RWPE1 (cell line): ENCODE results near the gene TRIP13.
"Not testable (repeated sequence)": the region's sequence is repeated elsewhere in the genome, so short reads cannot be mapped to it uniquely, and the experiment has no call there.

ENCODE experiments used
- CTCF ChIA-PET: fragments of 350-600 bp; sonication (Branson Sonifier 250); formaldehyde crosslinking; extraction: SDS; loops from one replicate; lab custom pipeline; 2021; lab: Yijun Ruan, JAX
- POLR2A ChIA-PET: fragments of 400-600 bp; formaldehyde crosslinking; extraction: SDS; loops from one replicate; lab custom pipeline; 2020; ENCODE audit warnings: antibody characterized with exemption; ENCODE audit not compliant: low non-redundant PET; lab: Yijun Ruan, JAX
- DNase-seq: peaks from one replicate; pipeline ENCODE4 v3.0.0; 2012; ENCODE audit warnings: low spot score
- H3K27ac ChIP-seq: fragments of 450-650 bp; 2 replicates; pipeline ENCODE4 v1.5.1; 2017
- TF ChIP-seq, protein P1 (sequence below): fragments of 450-650 bp; conservative IDR thresholded peaks from 2 replicates; pipeline ENCODE4 v1.5.1; 2017; ENCODE audit warnings: low read depth, mild to moderate bottlenecking

TRIP13 gene

DNA sequence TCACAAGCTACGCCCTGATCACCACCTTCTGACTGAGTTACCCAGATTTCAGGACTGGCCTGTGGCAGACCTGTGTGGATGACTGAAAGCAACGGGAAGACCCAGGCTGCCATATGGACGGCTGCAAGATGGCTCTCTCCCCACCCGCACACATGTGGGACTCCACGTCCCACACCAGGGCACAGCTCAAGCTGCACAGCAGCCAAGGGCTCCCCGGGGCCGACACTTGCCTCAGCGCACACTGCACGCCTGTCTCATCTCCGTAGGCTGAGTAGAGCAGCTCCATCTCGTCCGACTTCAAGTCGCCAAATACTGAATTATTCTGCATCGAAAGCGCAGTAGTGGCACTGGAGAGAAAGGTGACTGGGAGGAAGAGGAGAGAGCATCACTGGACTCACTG, 14.6 kb upstream of the TRIP13 start:
- TF ChIP-seq, protein P1, sequence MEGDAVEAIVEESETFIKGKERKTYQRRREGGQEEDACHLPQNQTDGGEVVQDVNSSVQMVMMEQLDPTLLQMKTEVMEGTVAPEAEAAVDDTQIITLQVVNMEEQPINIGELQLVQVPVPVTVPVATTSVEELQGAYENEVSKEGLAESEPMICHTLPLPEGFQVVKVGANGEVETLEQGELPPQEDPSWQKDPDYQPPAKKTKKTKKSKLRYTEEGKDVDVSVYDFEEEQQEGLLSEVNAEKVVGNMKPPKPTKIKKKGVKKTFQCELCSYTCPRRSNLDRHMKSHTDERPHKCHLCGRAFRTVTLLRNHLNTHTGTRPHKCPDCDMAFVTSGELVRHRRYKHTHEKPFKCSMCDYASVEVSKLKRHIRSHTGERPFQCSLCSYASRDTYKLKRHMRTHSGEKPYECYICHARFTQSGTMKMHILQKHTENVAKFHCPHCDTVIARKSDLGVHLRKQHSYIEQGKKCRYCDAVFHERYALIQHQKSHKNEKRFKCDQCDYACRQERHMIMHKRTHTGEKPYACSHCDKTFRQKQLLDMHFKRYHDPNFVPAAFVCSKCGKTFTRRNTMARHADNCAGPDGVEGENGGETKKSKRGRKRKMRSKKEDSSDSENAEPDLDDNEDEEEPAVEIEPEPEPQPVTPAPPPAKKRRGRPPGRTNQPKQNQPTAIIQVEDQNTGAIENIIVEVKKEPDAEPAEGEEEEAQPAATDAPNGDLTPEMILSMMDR, result no peak
- DNase-seq, result no peak
- ChIA-PET CTCF (no interaction called here), POLR2A (no interaction called here)
- peak overlapping the region; percentile 6 for H3K27ac ChIP-seq

DNA sequence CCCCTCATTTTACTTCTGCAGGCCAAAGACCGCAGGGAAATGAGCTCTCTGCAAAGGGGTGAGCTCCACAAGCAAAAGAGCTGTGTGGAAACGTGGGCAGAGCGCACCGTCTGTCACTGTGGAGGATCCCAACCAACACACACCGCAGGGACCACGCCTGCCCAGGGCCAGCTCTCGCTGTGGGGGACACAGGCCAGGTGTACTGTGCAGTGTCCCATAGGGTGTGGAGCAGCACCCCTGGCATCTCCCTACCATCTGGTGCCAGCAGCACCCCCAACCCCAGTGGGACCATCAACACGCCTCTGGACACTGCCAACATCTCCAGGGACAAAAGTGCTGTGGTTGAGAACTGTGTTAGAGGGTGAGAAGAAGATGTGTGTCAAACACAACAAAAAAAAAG, 14.0 kb upstream of the TRIP13 start:
- DNase-seq, H3K27ac ChIP-seq, POLR2A ChIA-PET, CTCF ChIA-PET: not testable (repeated sequence)

DNA sequence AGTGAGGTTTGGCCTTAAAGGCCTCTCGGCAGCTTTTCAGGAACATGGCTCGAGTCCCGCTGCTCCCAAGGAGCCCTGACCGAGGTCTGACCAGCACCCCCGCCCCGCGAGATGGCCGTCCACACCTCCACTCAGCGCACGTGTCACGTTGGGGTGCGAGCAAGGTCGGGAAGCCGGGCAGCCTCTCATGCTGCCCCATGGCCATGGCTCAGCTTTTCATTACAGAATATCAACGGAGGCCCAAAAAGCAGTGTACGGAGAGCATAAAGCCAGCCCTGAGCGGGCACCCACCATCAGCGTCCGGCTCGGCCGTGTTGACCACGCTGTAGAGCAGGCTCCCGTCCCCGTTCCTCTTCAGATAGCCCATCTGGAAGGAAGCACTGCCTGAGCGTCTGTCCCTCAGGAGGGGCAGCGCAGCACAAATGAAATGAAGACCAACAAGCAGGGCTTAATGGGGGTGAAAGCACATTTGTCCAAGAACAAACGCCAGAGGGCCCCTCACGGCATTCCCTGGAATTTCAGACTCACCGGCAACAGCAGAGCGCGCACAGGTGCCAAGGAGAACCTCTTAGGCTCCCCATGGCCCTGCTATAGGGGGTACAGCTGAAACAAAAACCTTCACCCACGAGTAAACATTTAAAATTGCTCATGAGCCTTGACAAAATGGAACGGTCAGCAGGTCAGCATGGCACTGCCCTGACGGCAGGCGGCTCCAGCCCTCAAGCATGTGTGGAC, 11.7 kb upstream of the TRIP13 start:
- CTCF ChIA-PET, result no interaction called here
- TF ChIP-seq, protein P1, result no peak
- no peak for DNase-seq
- POLR2A ChIA-PET, result no interaction called here
- H3K27ac ChIP-seq, result no peak overlapping the region

DNA sequence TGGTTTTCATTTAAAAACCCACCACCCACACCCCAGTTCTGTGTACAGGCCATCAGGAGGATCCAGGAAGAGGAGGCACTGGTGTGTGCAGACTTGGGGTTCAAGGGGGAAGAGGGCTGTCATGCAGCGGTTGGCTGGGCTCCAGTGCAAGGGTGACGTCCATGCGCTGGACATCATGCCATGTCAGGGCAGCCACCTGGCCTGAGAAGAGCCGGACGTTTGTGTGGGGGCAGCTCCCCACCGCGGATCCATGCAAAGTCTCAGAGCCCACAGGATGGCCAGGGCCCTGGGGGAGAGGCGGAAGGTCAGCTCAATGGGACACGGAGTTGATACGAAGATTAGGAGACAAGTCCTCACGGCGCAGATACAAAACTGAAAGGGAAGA, 11.1 kb upstream of the TRIP13 start:
- CTCF ChIA-PET, result no interaction called here
- no peak overlapping the region for H3K27ac ChIP-seq
- POLR2A ChIA-PET, result no interaction called here

DNA sequence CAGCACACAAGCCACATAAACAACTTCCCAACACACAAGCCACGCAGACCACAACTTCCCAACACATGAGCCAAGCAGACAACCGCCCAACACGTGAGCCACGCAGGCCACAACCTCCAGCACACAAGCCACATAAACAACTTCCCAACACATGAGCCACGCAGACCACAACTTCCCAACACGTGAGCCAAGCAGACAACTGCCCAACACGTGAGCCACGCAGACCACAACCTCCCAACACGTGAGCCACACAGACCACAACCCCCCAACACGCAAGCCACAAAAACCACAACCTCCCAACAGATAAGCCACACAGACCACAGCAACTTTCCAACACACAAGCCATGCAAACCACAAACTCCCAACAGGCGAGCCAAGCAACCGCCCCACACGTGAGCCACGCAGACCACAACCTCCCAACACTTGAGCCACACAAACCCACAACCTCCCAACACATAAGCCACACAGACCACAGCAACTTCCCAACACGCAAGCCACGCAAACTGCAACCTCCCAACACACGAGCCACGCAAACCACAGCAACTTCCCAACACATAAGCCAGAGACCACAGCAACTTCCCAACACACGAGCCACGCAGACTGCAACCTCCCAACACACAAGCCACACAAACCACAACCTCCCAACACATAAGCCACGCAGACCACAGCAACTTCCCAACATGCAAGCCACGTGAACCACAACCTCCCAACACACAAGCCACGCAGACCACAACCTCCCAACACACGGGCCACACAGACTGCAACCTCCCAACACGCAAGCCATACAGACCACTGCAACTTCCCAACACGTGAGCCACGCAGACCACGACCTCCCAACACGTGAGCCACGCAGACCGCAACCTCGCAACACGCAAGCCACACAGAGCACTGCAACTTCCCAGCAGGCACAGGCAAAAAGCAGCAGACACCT, 10.2 kb upstream of the TRIP13 start:
- H3K27ac ChIP-seq, result peak overlapping the region; percentile 18; the same call in 1 of the 2 replicates
- POLR2A ChIA-PET, result no interaction called here
- CTCF ChIA-PET, result no interaction called here
- no peak for DNase-seq
- TF ChIP-seq, protein P1, result no peak

More for the DNA sequence above, 11.1 kb upstream of the TRIP13 start:
- TF ChIP-seq, protein P1, result no peak
- no peak for DNase-seq

DNA sequence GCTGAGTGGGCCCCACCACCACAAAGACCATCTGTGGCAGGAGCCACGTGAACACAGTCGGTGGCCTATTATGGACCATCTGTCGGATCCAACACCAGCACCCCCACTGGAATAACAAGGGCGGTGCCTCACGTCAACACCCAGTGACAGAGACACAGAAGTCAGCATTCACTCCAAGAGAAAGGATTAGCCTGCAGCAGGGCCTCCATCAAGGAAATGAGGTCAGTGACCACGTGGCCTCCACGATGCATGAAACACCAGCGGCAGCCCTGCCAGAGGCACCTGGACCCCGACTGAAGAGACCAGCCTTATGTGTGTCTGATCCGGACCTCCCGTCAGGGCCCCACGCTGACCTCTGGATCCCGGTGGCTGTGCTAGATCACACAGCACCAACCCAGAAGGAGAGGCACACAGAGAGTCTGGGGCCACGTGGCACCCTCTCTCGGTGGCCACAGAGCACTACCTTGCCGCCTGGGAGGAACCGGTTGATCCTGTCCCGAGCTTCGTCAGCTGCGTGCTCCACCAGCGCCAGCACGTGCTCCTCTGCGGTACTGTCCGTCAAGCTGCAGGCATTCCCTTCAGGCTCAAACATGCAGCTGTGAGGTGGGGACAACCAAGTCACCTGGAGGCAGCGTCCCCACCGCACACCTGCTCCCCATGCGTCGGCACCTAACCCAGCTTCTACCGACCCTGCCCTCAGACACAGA, 9.1 kb upstream of the TRIP13 start:
- no peak for DNase-seq
- TF ChIP-seq, protein P1, result no peak
- CTCF ChIA-PET, result no interaction called here
- POLR2A ChIA-PET, result no interaction called here
- H3K27ac ChIP-seq, result peak overlapping the region; percentile 56; the same call in 1 of the 2 replicates
